GM23338 (cell line): ENCODE results near the gene ARX. TPM values are rescaled to one million over a fixed set of nuclear protein-coding genes. Genes with fewer than 3 reads are reported as not detected.

Source experiments
- ATAC-seq: fragments of 200-7000 bp; cut with Tn5 transposase; 3 replicates; pipeline ENCODE4 v1.9.1; 2020
- DNase-seq: peaks from one replicate; pipeline ENCODE4 v3.0.0-alpha.2; 2015; ENCODE audit warnings: low spot score
- H2AFZ ChIP-seq: fragments of 200-600 bp; sonication (generic); 2 replicates; pipeline ENCODE4 v1.8.0; 2016; ENCODE audit warnings: antibody characterized with exemption, mild to moderate bottlenecking, moderate library complexity
- H3F3A ChIP-seq: fragments of 200-600 bp; sonication (generic); replicated peaks from 2 replicates; pipeline ENCODE4 v1.8.0; 2017; ENCODE audit warnings: antibody characterized with exemption, mixed run types, low read depth
- H3K27ac ChIP-seq: fragments of 200-600 bp; sonication (generic); 2 replicates; pipeline ENCODE4 v1.6.1; 2016; ENCODE audit warnings: low read depth
- H3K27me3 ChIP-seq: fragments of 200-600 bp; sonication (generic); 2 replicates; pipeline ENCODE4 v1.8.0; 2016; ENCODE audit warnings: mild to moderate bottlenecking, mixed run types, moderate library complexity; ENCODE audit not compliant: insufficient read depth
- H3K36me3 ChIP-seq: fragments of 200-600 bp; sonication (generic); 2 replicates; pipeline ENCODE4 v1.8.0; 2016; ENCODE audit warnings: mild to moderate bottlenecking; ENCODE audit not compliant: insufficient read depth
- H3K4me1 ChIP-seq: fragments of 200-600 bp; sonication (generic); 2 replicates; pipeline ENCODE4 v1.8.0; 2016; ENCODE audit warnings: mild to moderate bottlenecking, moderate library complexity; ENCODE audit not compliant: insufficient read depth
- H3K4me2 ChIP-seq: fragments of 200-600 bp; sonication (generic); 2 replicates; pipeline ENCODE4 v1.7.1; 2017; ENCODE audit warnings: mixed run types
- H3K4me3 ChIP-seq: fragments of 200-600 bp; sonication (generic); 2 replicates; pipeline ENCODE4 v1.6.1; 2016; ENCODE audit warnings: mixed run types
- H3K79me2 ChIP-seq: fragments of 200-600 bp; sonication (generic); replicated peaks from 2 replicates; pipeline ENCODE4 v1.8.0; 2017; ENCODE audit warnings: mild to moderate bottlenecking; ENCODE audit not compliant: insufficient read depth
- H3K9me2 ChIP-seq: fragments of 200-600 bp; sonication (generic); 2 replicates; pipeline ENCODE4 v1.8.0; 2017; ENCODE audit not compliant: insufficient read depth
- H4K20me1 ChIP-seq: fragments of 200-600 bp; sonication (generic); replicated peaks from 2 replicates; pipeline ENCODE4 v1.8.0; 2017; ENCODE audit warnings: mild to moderate bottlenecking; ENCODE audit not compliant: insufficient read depth
- H3K27ac Mint-ChIP-seq: 2 replicates; pipeline ENCODE4 v1.8.0; 2020; ENCODE audit warnings: inconsistent platforms, mild to moderate bottlenecking, moderate library complexity, mixed read lengths
- H3K27me3 Mint-ChIP-seq: 3 replicates; pipeline ENCODE4 v1.8.0; 2022; ENCODE audit warnings: low read depth, mild to moderate bottlenecking, moderate library complexity, mixed read lengths, inconsistent platforms; ENCODE audit not compliant: insufficient read depth, poor library complexity
- H3K36me3 Mint-ChIP-seq: 3 replicates; pipeline ENCODE4 v1.8.0; 2021; ENCODE audit warnings: low read depth, mild to moderate bottlenecking, inconsistent platforms, moderate library complexity, mixed read lengths
- H3K4me1 Mint-ChIP-seq: 3 replicates; pipeline ENCODE4 v1.8.0; 2020; ENCODE audit warnings: mild to moderate bottlenecking, inconsistent platforms, mixed read lengths
- H3K4me3 Mint-ChIP-seq: 3 replicates; pipeline ENCODE4 v1.8.0; 2021; ENCODE audit warnings: moderate library complexity, mild to moderate bottlenecking, inconsistent platforms, mixed read lengths
- H3K9me3 Mint-ChIP-seq: 3 replicates; pipeline ENCODE4 v1.8.0; 2020; ENCODE audit warnings: moderate library complexity, mild to moderate bottlenecking, inconsistent platforms, mixed read lengths
- CREB1 ChIP-seq: fragments of 250-450 bp; sonication (Bioruptor Pico); IDR thresholded peaks from 2 replicates; pipeline ENCODE4 v1.5.0; 2020; ENCODE audit warnings: low read depth, mild to moderate bottlenecking, moderate library complexity
- CTCF ChIP-seq, 2 experiments: fragments of 200-600 bp in 1 of 2; sonication (generic) in 1 of 2; conservative IDR thresholded peaks; 2 replicates each; pipeline versions ENCODE4 v1.5.1 to v1.6.1; 2016 to 2017; ENCODE audit warnings: antibody characterized with exemption in 2 of 2, low read depth in 2 of 2, mild to moderate bottlenecking in 2 of 2, moderate library complexity in 1 of 2
- ETS1 ChIP-seq: IDR thresholded peaks from 2 replicates; pipeline ENCODE4 v1.6.1; 2016; ENCODE audit warnings: antibody characterized with exemption
- EZH2 ChIP-seq: fragments of 200-600 bp; sonication (generic); IDR thresholded peaks from one replicate; pipeline ENCODE4 v1.8.0; 2017; ENCODE audit warnings: antibody characterized with exemption, mild to moderate bottlenecking, low read depth; ENCODE audit not compliant: unreplicated experiment
- EZH2phosphoT487 ChIP-seq: fragments of 200-600 bp; sonication (generic); IDR thresholded peaks from one replicate; pipeline ENCODE4 v1.8.1; 2018; ENCODE audit warnings: antibody characterized with exemption; ENCODE audit not compliant: unreplicated experiment
- NANOG ChIP-seq: IDR thresholded peaks from 2 replicates; pipeline ENCODE4 v1.6.1; 2016; ENCODE audit warnings: antibody characterized with exemption, borderline replicate concordance
- POLR2AphosphoS5 ChIP-seq: IDR thresholded peaks from 2 replicates; pipeline ENCODE4 v1.6.1; 2016; ENCODE audit warnings: antibody characterized with exemption, low read depth
- STAT1 ChIP-seq: IDR thresholded peaks from one replicate; pipeline ENCODE4 v1.6.1; 2016; ENCODE audit warnings: antibody characterized with exemption; ENCODE audit not compliant: unreplicated experiment
- ZNF114 ChIP-seq: fragments of 250-450 bp; sonication (Bioruptor Pico); IDR thresholded peaks from 2 replicates; pipeline ENCODE4 v1.5.0; 2020; ENCODE audit warnings: mild to moderate bottlenecking, moderate library complexity
- ZNF331 ChIP-seq: fragments of 250-450 bp; sonication (Bioruptor Pico); IDR thresholded peaks from 2 replicates; pipeline ENCODE4 v1.5.0; 2020; ENCODE audit warnings: low read depth, mild to moderate bottlenecking, moderate library complexity
- polyA plus RNA-seq: library from polyadenylated mRNA; unstranded; fragments of >200 nt; fragmentation: Nextera tagmentation; extraction: Ambion mirVana; gene quantifications from 2 replicates; pipeline ENCODE4 v1.2.1, GENCODE V29; 2016
- total RNA-seq: library from RNA; depleted of rRNA; stranded (reverse); fragments of >200 nt; shearing (Covaris generic); gene quantifications from 2 replicates; pipeline ENCODE4 v1.2.3, GENCODE V29; 2014
- TF ChIP-seq, protein P1 (sequence below): IDR thresholded peaks from one replicate; pipeline ENCODE4 v1.6.1; 2018; ENCODE audit warnings: antibody characterized with exemption; ENCODE audit not compliant: unreplicated experiment

Gene ARX
- total and polyA plus RNA-seq, 2 experiments from 2014 or later: 0.13 TPM; not detected in 1

GRCh38 chrX:24983931-24984330 is 31.8 kb downstream of the ARX start (continued):
- TF ChIP-seq, protein P1, sequence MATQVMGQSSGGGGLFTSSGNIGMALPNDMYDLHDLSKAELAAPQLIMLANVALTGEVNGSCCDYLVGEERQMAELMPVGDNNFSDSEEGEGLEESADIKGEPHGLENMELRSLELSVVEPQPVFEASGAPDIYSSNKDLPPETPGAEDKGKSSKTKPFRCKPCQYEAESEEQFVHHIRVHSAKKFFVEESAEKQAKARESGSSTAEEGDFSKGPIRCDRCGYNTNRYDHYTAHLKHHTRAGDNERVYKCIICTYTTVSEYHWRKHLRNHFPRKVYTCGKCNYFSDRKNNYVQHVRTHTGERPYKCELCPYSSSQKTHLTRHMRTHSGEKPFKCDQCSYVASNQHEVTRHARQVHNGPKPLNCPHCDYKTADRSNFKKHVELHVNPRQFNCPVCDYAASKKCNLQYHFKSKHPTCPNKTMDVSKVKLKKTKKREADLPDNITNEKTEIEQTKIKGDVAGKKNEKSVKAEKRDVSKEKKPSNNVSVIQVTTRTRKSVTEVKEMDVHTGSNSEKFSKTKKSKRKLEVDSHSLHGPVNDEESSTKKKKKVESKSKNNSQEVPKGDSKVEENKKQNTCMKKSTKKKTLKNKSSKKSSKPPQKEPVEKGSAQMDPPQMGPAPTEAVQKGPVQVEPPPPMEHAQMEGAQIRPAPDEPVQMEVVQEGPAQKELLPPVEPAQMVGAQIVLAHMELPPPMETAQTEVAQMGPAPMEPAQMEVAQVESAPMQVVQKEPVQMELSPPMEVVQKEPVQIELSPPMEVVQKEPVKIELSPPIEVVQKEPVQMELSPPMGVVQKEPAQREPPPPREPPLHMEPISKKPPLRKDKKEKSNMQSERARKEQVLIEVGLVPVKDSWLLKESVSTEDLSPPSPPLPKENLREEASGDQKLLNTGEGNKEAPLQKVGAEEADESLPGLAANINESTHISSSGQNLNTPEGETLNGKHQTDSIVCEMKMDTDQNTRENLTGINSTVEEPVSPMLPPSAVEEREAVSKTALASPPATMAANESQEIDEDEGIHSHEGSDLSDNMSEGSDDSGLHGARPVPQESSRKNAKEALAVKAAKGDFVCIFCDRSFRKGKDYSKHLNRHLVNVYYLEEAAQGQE: no peak
- TF ChIP-seq ZNF331 (no peak), EZH2phosphoT487 (no peak), ZNF114 (CRISPR knock-in tag) (no peak), POLR2AphosphoS5 (no peak), CREB1 (no peak)

- H4K20me1 ChIP-seq: no peaks in the 10 kb centered on the region
- no peaks in the 10 kb centered on the region for H3K4me1 ChIP-seq
- Mint-ChIP-seq H3K4me3 (no peak overlapping the region), H3K27ac (no peak overlapping the region), H3K4me1 (peaks cover 6% of the 10 kb centered on the region; the same call in 1 of the 3 replicates), H3K36me3 (no peaks in the 10 kb centered on the region), H3K27me3 (no peaks in the 10 kb centered on the region), H3K9me3 (no peaks in the 10 kb centered on the region)
- H2AFZ ChIP-seq: no peak overlapping the region
- no peaks in the 10 kb centered on the region for H3K27me3 ChIP-seq
- no peaks in the 10 kb centered on the region for H3K9me2 ChIP-seq
- H3K27ac ChIP-seq: no peak overlapping the region
- ATAC-seq (no peak), DNase-seq (no peak)
- no peaks in the 10 kb centered on the region for H3K79me2 ChIP-seq
- H3K36me3 ChIP-seq: no peaks in the 10 kb centered on the region
- H3K4me2 ChIP-seq: no peak overlapping the region
- no peaks in the 10 kb centered on the region for H3F3A ChIP-seq
- no peak overlapping the region for H3K4me3 ChIP-seq
- TF ChIP-seq, protein P1: no peak
- no peak for TF ChIP-seq ZNF331
- no peak for TF ChIP-seq POLR2AphosphoS5
- no peak for TF ChIP-seq EZH2
- no peak for TF ChIP-seq CREB1
- no peak for TF ChIP-seq ETS1
- no peak for TF ChIP-seq NANOG
- TF ChIP-seq ZNF114 (CRISPR knock-in tag): no peak
- no peak for TF ChIP-seq STAT1
- TF ChIP-seq EZH2phosphoT487: no peak
- no peak for TF ChIP-seq CTCF (conservative IDR thresholded peaks at IDR 0.05; ENCODE audit: low read depth in 2 of 2)
These were observed 33.3 kb downstream of the ARX start for GRCh38 chrX:24982306-24982965.
